ENCODE data around the gene KDM7A.

KDM7A gene

GRCh38 chr7:140081774-140082425 is 94.9 kb downstream of the KDM7A start:
- no peak for DNase-seq

DNA sequence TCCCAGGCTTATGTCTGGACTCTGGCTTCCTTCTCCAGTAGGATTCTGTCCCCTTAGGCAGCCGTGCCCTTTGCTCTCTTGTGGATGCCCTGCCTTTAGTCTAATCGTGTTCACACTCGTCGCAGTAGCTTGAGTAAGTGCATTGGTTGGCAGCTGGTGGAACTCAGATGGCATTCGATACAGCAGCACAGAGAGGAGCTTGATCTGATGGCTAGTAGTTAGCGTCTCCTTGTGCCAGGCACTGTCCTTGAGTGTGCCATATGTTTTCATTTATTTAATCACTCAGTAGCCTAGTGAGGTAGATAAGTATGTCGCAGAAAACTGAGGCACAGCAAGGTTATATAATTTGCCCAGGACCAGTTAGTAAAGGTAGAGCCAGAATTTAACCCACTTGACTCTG is 95.9 kb downstream of the KDM7A start:
- no peak for DNase-seq

DNA sequence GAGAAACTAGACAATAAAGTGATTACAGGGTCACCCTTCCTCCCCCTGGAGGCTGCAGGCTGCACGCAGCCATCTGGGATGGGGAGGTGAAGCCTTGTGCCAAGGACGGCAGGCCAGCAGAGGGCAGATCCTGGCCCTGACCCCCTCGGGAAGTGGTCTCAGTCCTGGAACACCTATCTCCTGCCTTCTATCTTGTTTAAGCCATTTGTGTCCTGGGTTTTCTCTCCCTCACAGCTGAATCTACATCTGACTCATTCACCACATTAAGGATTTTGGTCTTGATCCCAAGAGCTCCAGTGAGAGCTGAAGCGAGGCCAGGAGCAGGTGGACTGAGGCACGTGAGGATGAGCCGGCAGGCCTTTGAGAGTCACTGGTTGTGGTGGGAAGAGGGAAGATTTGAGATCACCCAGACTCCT is 97.7 kb downstream of the KDM7A start:
- DNase-seq, result peak in 1 of 2 experiments; percentile 45

DNA sequence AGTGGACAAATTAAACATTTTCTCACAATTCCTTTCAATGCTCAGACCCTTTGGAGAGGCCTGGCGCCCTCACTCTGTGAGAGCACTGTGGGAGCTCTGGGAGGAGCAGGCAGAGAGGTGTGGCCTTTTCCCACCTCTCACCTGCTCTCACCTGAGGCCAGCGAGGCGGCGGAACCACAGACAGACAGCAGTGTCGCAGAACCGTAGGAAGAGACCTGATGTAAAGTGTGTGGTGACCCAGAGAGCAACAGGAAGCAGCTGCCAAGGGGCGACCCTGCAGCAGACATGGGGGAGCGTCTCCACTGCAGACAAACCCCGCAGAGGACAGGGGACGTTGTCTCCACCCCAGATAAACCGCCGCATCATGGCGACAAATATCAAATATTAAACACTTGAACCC is 98.4 kb downstream of the KDM7A start:
- DNase-seq, result no peak

DNA sequence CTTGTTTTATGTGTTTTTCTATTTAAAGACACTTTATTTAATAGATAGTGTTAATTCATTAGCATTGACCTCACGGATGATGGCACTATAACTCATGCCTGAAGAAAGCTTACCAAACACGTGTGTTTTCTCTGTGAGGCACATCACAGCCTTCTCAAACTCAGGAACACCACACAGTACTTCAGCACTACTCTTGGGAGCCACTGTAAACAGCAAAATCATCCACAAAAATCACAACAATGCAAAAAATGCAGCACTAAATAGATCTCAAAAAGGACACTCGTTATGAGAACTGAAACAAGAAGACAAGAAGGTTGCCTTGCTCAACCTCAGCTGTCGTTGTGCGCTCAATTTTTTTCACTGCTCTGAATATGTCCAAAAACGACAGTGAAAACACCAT is 102.0 kb downstream of the KDM7A start:
- DNase-seq, result no peak

DNA sequence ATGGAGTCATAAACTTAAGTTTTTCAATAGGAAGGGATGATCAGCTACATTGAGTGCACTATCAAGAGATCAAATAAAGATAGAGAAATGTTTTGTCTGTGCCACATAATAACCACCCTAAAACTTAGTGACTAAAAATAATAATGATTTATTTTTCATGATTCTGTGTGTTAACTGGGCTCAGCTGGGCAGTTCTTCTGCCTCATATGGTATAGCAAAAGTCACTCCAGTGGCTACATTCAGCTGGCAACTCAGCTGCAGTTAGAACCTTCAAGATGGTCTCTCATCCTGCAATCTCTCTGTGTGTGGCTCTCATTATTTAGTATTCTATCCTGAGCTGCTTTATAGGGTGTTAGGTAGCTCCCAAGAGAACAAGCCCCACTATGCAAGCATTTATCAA is 106.2 kb downstream of the KDM7A start:
- no peak for DNase-seq

DNA sequence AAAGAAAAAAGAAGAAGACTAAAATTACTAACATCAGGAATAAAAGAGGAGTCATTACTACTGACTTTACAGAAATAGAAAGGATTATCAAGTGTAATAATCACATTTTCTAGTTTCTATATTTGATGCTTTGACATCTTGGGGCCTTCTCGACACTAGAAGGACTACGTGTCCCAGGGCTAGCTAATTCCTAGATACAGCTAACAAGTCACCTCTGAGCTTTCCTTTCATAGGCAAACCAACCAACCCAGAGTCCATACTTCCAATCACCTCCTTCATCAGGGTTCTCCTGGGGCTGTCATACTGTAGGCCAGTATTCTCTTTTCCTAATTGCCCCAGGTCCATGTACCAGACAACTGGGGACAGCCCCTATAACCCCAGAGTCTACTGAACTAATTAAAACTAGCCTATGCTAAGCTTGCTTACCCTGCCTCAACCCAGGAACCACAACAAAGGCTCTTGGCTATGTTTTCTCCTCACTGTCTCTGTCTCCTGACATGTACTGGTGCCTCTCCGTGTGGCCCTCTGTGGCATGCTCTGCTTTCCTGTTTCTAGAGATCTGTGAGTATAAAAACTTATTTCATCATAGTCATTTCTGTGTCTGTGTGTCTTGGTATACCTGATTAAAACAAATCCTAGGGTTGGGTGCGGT is 107.4 kb downstream of the KDM7A start:
- DNase-seq, result no peak

DNA sequence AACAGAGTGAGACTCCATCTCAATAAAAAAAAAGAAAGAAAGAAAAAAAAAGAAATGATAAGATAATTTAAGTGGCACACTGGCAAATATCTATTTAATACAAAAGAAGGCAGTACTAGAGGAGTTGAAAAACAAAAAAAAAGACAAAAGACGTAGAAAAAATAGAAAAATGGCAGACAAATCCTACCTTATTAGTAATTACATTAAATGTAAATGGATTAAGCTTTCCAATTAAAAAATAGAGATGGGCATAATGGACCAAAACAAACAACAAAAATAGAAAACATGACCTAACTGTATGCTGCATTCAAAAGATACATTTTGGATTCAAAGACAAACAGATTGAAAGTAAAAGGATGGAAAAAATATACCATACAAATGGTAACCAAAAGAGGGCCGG is 108.8 kb downstream of the KDM7A start:
- no peak for DNase-seq

DNA sequence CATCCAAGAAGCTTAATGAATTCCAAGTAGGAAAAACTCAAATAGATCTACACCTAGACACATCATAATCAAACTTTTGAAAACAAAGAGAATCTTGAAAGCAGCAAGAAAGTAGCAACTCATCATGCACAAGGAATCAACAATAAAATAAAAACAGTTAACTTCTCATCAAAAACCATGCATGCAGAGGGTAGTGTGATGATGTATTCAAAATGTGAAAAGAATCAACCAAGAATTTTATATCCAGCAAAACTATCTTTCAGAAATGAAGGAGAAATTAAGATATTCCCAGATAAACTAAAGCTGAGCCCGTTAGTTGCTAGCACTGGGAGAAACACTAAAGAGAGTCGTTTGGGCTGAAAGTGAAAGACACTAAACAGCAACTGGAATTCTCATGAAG is 109.7 kb downstream of the KDM7A start:
- no peak for DNase-seq

GRCh38 chr7:140062528-140063299 is 114.1 kb downstream of the KDM7A start, which contains the start of gene PARP12:
TSS of gene PARP12 (minus strand) at chr7:140062951. CDS start at chr7:140062847, 104 bp downstream.
- no peak for DNase-seq

DNA sequence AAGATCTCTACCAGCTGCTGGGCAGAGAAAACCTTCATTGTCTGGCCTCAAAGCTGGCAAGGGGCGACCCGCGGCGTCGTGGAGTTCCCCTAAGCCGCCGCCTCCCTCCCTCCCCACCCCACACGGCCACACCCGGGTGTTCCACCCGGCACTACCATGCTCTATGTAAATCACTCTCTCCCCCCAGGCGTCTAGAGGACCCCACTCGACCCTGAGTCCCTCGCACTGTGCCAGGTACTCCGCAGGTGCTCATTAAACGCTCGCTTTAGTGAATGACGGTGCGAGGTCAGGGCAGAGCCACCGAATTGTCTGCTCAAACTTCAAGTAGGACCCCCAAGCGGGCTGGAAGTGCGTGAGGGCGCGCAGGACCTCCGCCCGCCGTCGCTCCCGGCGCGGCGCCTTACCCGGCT is 114.7 kb downstream of the KDM7A start:
- no peak for DNase-seq

DNA sequence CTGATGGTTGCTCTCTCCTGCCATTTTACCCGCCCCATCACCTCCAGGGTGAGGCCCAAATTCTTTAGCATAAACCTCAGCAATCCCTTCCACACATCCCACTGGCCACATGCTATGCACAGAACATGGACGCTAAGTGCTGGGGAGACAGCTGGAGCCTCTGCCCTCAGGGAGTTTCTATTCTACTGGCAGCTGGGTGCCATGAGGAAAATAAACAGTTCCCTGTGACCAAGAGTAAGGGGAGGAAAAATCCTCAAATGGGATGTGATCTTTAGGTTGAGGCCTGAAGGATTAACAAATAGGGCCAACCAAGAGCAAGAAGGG is 115.2 kb downstream of the KDM7A start:
- DNase-seq, result no peak

DNA sequence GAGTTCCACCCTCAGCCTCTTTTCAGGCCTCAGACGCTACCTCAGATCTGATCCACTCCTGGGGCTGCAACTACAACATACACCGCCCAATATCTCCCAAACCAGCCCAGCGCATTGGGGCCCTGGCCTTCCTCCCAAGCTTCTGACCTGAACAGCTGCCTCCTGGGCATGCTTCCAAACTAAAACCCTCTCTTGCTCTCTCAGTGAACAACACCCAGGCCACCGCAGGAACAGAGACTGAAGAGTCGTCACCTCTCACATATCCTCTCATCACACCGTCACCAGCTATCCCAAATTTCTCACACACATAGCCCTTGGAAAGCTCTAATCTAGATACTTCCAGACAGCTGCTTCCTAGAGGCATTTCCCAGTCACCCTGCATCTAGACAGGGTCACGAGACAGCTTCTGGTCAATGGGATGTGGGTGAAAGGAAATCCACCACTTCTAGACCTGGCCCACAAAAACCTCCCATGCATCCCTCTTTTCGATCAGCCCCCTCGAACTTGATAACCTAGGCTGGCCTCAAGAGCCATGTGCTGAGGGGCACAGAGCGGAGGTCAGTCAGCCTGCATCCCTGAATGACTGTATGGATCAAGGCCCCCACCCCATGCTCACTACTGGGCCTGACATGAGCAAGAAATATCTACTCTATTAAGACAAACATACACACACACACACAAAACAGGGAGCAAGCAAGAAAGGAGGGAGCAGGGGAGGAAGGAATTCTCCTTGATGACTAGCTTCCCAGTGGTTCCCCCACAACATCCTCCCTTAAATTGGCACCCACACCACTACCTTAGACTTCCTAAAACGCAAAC is 115.8 kb downstream of the KDM7A start:
- peak in 1 of 2 experiments; percentile 16 for DNase-seq

GRCh38 chr7:140060243-140060630 is 116.5 kb downstream of the KDM7A start:
- DNase-seq, result no peak

DNA sequence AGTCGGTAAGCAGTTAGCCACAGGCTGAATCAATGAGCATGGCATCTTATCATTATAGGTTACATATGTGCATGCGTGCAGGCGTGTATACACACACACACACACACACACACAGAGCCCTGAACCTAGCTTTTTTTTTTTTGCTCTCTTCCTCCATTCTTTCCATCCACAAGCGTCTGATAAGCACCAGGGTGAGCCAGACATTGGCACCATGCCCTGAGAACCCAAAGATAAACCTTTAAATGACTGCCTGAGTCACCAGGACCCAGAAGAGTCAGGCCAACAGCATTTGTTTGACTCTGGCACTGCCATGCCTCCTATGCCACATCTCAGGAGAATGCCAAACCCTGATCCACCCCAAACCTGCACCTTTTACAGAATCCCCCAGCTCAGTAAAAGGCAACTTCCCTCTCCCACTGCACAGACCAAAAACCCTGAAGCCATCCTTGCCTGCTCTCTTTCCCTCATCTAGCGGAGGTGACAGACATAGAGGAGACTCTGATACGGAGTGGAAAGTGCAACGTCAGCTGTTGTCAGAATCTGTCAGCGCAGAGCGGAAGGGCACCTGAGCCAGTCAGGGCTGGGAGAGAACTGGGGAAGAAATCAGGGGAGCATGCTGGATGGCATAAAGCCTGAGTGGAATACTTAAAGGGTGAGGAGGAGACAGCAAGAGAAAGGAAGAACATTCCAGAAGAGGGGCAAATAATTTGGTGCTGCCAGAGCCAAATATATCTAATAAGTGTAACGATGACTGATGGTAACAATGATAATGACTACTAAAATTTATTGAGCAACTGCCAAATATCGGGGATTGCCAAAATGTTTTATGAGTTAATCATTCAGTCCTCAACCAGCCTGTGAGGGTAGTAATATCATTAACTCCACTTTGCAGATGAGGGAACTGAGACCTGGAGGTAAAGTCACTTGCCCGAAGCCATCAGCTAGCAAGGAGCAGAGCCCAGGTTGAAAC is 117.2 kb downstream of the KDM7A start:
- peak in 1 of 2 experiments; percentile 5 for DNase-seq

- DNase-seq, result no peak
Observed at GRCh38 chr7:140058517-140058916, 118.3 kb downstream of the KDM7A start.

- no peak for DNase-seq
Observed at GRCh38 chr7:140057143-140057535, 119.6 kb downstream of the KDM7A start.

DNA sequence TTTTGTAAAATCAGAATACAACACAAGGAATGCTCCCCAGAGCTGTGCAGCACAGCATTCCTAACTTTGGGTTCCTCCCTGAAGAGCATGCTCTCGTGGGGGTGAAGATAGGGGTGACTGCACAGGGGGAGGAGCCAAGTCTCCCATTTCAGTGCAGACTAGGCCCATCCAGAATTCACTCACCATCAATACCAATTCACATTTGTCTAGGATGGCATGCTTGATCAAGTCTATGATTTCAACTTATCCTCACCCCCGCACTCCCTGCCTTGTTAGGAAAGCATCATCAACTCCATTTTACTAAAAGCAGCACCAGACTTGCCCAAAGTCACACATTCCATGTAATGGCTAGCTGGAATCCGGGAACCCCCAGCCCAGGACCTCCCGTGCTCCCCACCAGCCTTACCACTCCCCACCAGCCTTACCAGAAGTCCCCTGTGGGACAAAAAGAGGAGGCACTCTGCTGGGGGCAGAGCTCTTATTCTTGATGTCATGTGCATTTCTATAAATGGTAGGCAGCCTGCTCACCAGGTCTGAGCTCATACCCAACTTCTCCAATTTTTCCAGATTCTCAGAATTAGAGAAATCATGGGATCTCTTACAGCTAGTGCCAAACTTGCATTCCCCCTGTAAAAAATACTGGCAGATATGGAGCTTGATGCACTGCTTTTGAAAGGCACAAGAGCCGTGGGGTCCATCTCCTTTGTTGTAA is 120.2 kb downstream of the KDM7A start:
- no peak for DNase-seq

DNA sequence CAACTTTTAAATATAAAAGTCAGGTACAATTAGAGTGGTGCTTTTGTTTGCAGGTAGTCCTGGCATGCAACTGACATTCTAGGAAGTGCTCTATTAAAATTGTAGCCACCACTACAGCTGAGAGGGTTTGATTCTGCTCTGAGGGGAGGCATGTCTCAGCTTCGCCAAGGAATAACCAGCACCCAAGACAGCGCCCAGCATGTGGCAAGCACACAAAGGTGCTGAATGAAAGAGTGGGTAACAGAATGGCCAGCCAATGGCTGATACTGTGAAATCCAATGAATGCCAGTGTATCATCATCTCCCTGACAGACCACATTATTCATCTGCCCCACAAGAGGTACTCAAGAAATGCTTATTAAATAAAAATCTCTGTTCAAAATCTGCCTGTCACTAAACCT is 121.0 kb downstream of the KDM7A start:
- no peak for DNase-seq

DNA sequence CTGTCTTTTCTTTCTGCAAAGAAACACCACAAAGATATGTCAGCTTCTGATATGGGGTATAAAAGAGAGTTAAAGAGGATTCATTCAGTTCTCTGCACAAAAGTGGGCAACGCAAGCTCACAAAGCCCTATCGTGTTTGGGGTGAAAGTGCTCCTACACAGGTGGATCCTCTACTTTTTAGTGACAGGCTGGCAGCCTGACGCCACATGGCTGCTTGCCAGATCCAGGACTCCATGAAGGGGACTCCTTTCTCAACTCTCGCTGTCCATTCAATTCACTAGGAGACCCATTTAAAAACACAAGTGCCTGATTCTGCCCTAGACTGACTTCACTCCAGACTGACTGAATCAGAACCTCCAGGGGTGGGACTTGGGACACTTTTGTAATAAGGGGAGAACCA is 122.0 kb downstream of the KDM7A start:
- no peak for DNase-seq

- no peak for DNase-seq
Observed at GRCh38 chr7:140053812-140054539, 122.8 kb downstream of the KDM7A start.
